Measurements from ENCODE around the gene PARN.

PARN gene

GRCh38 chr16:14495213-14496046 lies 134.6 kb downstream of the PARN start:
- DNase-seq (ENCODE audit: low read depth), result no peak
- TF ChIP-seq MYC (IDR thresholded peaks at IDR 0.05; ENCODE audit: low read depth, low read length), result no peak
- TF ChIP-seq POLR2A (IDR thresholded peaks at IDR 0.05; ENCODE audit: extremely low read depth, insufficient read length), result no peak
- TF ChIP-seq, protein P1, sequence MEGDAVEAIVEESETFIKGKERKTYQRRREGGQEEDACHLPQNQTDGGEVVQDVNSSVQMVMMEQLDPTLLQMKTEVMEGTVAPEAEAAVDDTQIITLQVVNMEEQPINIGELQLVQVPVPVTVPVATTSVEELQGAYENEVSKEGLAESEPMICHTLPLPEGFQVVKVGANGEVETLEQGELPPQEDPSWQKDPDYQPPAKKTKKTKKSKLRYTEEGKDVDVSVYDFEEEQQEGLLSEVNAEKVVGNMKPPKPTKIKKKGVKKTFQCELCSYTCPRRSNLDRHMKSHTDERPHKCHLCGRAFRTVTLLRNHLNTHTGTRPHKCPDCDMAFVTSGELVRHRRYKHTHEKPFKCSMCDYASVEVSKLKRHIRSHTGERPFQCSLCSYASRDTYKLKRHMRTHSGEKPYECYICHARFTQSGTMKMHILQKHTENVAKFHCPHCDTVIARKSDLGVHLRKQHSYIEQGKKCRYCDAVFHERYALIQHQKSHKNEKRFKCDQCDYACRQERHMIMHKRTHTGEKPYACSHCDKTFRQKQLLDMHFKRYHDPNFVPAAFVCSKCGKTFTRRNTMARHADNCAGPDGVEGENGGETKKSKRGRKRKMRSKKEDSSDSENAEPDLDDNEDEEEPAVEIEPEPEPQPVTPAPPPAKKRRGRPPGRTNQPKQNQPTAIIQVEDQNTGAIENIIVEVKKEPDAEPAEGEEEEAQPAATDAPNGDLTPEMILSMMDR (IDR thresholded peaks at IDR 0.05; ENCODE audit: low read depth, low read length), result no peak
- TF ChIP-seq MAX (IDR thresholded peaks at IDR 0.05; ENCODE audit: low read depth, low read length), result no peak

GRCh38 chr16:14494396-14494966 lies 135.6 kb downstream of the PARN start:
- TF ChIP-seq MAX (IDR thresholded peaks at IDR 0.05; ENCODE audit: low read depth, low read length), result no peak
- TF ChIP-seq POLR2A (IDR thresholded peaks at IDR 0.05; ENCODE audit: extremely low read depth, insufficient read length), result no peak
- no peak for TF ChIP-seq MYC (IDR thresholded peaks at IDR 0.05; ENCODE audit: low read depth, low read length)
- TF ChIP-seq, protein P1 (IDR thresholded peaks at IDR 0.05; ENCODE audit: low read depth, low read length), result no peak
- H3K4me3 ChIP-seq (ENCODE audit: low read depth, low read length), result no peak overlapping the region
- no peak for DNase-seq (ENCODE audit: low read depth)

More at GRCh38 chr16:14495213-14496046, 134.6 kb downstream of the PARN start:
- H3K4me3 ChIP-seq (ENCODE audit: low read depth, low read length), result no peak overlapping the region

DNA sequence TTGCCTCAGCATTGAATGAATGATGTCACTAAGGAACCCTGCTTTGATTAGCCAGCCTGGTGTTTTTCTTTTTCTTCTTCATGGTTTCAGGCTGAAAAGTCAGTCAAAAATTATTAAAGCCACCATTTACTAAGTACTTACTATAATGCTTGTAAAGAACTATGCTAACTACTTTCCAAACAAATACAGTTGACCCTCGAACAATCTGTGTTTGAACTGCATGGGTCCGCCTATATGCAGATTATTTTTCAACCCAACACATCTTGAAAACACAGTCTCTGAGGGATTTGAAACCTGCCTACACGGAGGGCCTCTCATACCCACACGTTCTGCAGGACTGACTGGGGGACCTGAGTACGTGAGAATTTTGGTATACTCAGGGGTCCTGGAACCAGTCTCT lies 136.3 kb downstream of the PARN start:
- TF ChIP-seq MAX (IDR thresholded peaks at IDR 0.05; ENCODE audit: low read depth, low read length) (no peak), MYC (IDR thresholded peaks at IDR 0.05; ENCODE audit: low read depth, low read length) (no peak), POLR2A (IDR thresholded peaks at IDR 0.05; ENCODE audit: extremely low read depth, insufficient read length) (no peak)
- TF ChIP-seq, protein P1 (IDR thresholded peaks at IDR 0.05; ENCODE audit: low read depth, low read length), result no peak
- H3K4me3 ChIP-seq (ENCODE audit: low read depth, low read length), result no peak overlapping the region
- DNase-seq (ENCODE audit: low read depth), result no peak

GRCh38 chr16:14492614-14493013 lies 137.4 kb downstream of the PARN start:
- no peak for TF ChIP-seq MAX (IDR thresholded peaks at IDR 0.05; ENCODE audit: low read depth, low read length)
- DNase-seq (ENCODE audit: low read depth), result no peak
- no peak overlapping the region for H3K4me3 ChIP-seq (ENCODE audit: low read depth, low read length)

DNA sequence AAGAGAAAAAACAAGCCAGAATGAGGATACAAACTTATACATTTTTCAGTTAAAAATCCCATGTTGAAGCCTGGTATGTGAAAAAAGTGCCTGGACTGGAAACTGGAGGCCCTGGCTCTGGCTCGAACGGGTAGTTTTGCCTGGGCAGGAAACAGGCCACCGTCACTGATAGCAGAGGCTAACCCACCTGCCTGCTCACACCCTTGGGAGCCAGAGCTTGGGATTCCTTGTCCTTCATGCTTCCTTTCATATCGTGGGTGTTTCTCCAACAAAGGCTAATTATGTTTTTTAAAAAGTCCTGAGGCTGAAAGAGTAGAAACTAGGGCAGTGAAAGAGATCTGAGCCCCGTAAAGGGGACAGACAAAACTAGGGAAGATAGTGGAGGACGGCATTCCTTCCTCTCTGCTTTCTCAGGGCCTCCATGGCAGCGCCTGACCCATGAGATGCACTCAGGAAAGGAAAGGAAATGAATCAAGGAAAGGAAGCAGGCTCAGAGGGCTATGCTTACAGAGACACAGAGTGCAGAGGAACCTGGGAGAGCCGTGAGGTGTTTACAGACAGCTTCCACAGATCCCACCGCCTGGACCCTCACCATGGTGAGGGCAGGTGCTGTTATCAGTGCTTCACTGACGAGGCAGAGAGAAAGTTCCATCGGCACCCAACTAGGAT lies 138.1 kb downstream of the PARN start:
- TF ChIP-seq POLR2A (IDR thresholded peaks at IDR 0.05; ENCODE audit: extremely low read depth, insufficient read length), result no peak
- TF ChIP-seq MAX (IDR thresholded peaks at IDR 0.05; ENCODE audit: low read depth, low read length), result no peak
- TF ChIP-seq MYC (IDR thresholded peaks at IDR 0.05; ENCODE audit: low read depth, low read length), result no peak
- TF ChIP-seq, protein P1 (IDR thresholded peaks at IDR 0.05; ENCODE audit: low read depth, low read length), result no peak
- no peak for DNase-seq (ENCODE audit: low read depth)
- H3K4me3 ChIP-seq (ENCODE audit: low read depth, low read length), result no peak overlapping the region

DNA sequence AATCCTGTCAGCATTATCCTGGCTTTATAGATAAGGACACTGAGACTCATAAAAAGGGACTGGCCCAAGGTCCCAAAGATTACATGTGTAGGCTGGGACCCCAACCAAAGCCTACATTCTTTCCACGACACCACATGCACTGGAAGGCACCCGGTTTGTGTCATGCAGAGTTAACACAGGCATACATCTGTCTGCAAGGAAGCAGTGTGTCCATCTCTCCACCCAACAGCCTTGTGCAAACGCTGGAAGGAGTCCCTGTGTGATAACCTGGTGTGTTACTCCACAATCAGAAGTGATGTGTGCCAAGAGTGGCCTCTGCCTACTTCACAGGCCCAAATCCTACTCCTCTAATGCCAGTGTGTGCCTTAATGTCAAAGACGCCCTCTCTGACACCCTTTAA lies 139.8 kb downstream of the PARN start:
- no peak overlapping the region for H3K4me3 ChIP-seq (ENCODE audit: low read depth, low read length)
- no peak for DNase-seq (ENCODE audit: low read depth)
- TF ChIP-seq, protein P1 (IDR thresholded peaks at IDR 0.05; ENCODE audit: low read depth, low read length), result no peak
- TF ChIP-seq MYC (IDR thresholded peaks at IDR 0.05; ENCODE audit: low read depth, low read length) (no peak), POLR2A (IDR thresholded peaks at IDR 0.05; ENCODE audit: extremely low read depth, insufficient read length) (no peak), MAX (IDR thresholded peaks at IDR 0.05; ENCODE audit: low read depth, low read length) (no peak)
